GM12872 (cell line): ENCODE results near the gene RSPRY1.

Experiments
- CTCF ChIP-seq: IDR thresholded peaks from 3 replicates; pipeline ENCODE4 v1.5.1; 2011; ENCODE audit warnings: low read depth, mild to moderate bottlenecking, low read length, moderate library complexity; ENCODE audit not compliant: insufficient read depth

The RSPRY1 gene

GRCh38 chr16:57203451-57203850 lies 17.3 kb downstream of the RSPRY1 start:
- no peak for TF ChIP-seq CTCF

- peak; percentile 27; the same call in 1 of the 3 replicates for TF ChIP-seq CTCF
Observed at GRCh38 chr16:57204675-57205074, 18.5 kb downstream of the RSPRY1 start.

- no peak for TF ChIP-seq CTCF
Observed at GRCh38 chr16:57208926-57209325, 22.8 kb downstream of the RSPRY1 start.

- TF ChIP-seq CTCF, result no peak
Observed at GRCh38 chr16:57209780-57210179, 23.7 kb downstream of the RSPRY1 start.

GRCh38 chr16:57213462-57213861 lies 27.3 kb downstream of the RSPRY1 start:
- TF ChIP-seq CTCF, result no peak

- TF ChIP-seq CTCF, result no peak
Observed at GRCh38 chr16:57216968-57217367, 30.8 kb downstream of the RSPRY1 start.

- TF ChIP-seq CTCF, result no peak
Observed at GRCh38 chr16:57223057-57223456, 36.9 kb downstream of the RSPRY1 start.
